ENCODE measurements around the gene TEX13B. TPM values are rescaled to one million over a fixed set of nuclear protein-coding genes. Genes with fewer than 3 reads are reported as not detected.

The TEX13B gene
- total and polyA plus RNA-seq, 4 donors: not detected

DNA sequence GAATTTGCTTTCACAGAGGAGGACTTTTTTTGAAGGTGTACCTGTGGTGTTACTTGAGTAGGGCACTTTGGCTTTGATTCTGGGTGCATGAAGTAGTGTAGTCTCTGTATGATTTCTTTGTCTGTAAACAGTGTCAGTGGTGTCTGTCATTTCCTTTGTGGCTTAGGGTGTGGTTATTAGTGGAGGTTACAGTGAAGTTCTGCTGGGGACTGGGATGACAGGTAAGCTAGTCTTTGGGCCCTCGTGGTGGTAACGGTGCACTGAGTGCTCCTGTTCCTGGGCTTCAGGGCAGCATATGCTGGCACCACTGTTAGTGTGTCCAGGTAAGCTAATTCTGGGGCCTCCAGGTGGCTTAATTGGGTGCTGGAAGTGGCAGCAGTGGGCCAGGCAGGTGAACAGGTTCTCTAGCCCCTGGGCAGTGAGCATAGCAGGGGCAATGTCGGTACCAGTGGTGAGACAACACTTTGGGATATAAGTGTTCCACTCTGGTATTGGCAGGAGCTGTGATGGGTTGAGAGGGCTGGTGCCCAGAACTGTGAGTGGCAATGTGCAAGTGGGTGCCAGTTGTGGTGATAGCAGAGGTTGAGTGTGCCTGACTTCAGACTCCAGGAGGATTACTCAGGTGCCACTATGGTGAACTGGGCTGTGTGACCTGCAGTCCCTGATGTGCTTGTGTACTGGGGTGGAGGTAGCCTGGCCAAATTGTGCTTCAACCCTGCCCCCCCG is 36.6 kb upstream of the TEX13B start:
- H3K36me3 ChIP-seq (ENCODE audit: control insufficient read depth in 4 of 4, insufficient read depth in 3 of 4, low read depth in 1 of 4, low read length in 3 of 4): no peaks in the 10 kb centered on the region
- no peak overlapping the region for H3K4me3 ChIP-seq (ENCODE audit: low read depth in 1 of 3, low read length in 3 of 3)
- DNase-seq (ENCODE audit: low spot score): no peak
- 88% methylated on average over 4 of the region's 4 CpGs for WGBS
- TF ChIP-seq YY1 (IDR thresholded peaks at IDR 0.05) (no peak), GABPA (IDR thresholded peaks at IDR 0.05 in 1 of 2, conservative IDR thresholded peaks at IDR 0.05 in 1 of 2) (no peak), RXRA (IDR thresholded peaks at IDR 0.05) (no peak), FOXA1 (IDR thresholded peaks at IDR 0.05) (no peak), HNF4G (IDR thresholded peaks at IDR 0.05) (no peak), RAD21 (IDR thresholded peaks at IDR 0.05) (no peak), TAF1 (conservative IDR thresholded peaks at IDR 0.05) (no peak), NR2F2 (IDR thresholded peaks at IDR 0.05) (no peak), JUND (IDR thresholded peaks at IDR 0.05) (no peak), FOXA2 (IDR thresholded peaks at IDR 0.05) (no peak), EGR1 (IDR thresholded peaks at IDR 0.05; ENCODE audit: low read depth in 2 of 2) (no peak), HNF4A (conservative IDR thresholded peaks at IDR 0.05) (no peak), SP1 (IDR thresholded peaks at IDR 0.05) (no peak)
- TF ChIP-seq, protein P1, sequence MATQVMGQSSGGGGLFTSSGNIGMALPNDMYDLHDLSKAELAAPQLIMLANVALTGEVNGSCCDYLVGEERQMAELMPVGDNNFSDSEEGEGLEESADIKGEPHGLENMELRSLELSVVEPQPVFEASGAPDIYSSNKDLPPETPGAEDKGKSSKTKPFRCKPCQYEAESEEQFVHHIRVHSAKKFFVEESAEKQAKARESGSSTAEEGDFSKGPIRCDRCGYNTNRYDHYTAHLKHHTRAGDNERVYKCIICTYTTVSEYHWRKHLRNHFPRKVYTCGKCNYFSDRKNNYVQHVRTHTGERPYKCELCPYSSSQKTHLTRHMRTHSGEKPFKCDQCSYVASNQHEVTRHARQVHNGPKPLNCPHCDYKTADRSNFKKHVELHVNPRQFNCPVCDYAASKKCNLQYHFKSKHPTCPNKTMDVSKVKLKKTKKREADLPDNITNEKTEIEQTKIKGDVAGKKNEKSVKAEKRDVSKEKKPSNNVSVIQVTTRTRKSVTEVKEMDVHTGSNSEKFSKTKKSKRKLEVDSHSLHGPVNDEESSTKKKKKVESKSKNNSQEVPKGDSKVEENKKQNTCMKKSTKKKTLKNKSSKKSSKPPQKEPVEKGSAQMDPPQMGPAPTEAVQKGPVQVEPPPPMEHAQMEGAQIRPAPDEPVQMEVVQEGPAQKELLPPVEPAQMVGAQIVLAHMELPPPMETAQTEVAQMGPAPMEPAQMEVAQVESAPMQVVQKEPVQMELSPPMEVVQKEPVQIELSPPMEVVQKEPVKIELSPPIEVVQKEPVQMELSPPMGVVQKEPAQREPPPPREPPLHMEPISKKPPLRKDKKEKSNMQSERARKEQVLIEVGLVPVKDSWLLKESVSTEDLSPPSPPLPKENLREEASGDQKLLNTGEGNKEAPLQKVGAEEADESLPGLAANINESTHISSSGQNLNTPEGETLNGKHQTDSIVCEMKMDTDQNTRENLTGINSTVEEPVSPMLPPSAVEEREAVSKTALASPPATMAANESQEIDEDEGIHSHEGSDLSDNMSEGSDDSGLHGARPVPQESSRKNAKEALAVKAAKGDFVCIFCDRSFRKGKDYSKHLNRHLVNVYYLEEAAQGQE (IDR thresholded peaks at IDR 0.05): no peak
- TF ChIP-seq, protein P2, sequence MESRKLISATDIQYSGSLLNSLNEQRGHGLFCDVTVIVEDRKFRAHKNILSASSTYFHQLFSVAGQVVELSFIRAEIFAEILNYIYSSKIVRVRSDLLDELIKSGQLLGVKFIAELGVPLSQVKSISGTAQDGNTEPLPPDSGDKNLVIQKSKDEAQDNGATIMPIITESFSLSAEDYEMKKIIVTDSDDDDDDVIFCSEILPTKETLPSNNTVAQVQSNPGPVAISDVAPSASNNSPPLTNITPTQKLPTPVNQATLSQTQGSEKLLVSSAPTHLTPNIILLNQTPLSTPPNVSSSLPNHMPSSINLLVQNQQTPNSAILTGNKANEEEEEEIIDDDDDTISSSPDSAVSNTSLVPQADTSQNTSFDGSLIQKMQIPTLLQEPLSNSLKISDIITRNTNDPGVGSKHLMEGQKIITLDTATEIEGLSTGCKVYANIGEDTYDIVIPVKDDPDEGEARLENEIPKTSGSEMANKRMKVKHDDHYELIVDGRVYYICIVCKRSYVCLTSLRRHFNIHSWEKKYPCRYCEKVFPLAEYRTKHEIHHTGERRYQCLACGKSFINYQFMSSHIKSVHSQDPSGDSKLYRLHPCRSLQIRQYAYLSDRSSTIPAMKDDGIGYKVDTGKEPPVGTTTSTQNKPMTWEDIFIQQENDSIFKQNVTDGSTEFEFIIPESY (IDR thresholded peaks at IDR 0.05): no peak
- TF ChIP-seq, protein P3, sequence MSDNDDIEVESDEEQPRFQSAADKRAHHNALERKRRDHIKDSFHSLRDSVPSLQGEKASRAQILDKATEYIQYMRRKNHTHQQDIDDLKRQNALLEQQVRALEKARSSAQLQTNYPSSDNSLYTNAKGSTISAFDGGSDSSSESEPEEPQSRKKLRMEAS (IDR thresholded peaks at IDR 0.05): no peak
- TF ChIP-seq, protein P4, sequence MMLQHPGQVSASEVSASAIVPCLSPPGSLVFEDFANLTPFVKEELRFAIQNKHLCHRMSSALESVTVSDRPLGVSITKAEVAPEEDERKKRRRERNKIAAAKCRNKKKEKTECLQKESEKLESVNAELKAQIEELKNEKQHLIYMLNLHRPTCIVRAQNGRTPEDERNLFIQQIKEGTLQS (IDR thresholded peaks at IDR 0.05): no peak
- TF ChIP-seq, protein P5, sequence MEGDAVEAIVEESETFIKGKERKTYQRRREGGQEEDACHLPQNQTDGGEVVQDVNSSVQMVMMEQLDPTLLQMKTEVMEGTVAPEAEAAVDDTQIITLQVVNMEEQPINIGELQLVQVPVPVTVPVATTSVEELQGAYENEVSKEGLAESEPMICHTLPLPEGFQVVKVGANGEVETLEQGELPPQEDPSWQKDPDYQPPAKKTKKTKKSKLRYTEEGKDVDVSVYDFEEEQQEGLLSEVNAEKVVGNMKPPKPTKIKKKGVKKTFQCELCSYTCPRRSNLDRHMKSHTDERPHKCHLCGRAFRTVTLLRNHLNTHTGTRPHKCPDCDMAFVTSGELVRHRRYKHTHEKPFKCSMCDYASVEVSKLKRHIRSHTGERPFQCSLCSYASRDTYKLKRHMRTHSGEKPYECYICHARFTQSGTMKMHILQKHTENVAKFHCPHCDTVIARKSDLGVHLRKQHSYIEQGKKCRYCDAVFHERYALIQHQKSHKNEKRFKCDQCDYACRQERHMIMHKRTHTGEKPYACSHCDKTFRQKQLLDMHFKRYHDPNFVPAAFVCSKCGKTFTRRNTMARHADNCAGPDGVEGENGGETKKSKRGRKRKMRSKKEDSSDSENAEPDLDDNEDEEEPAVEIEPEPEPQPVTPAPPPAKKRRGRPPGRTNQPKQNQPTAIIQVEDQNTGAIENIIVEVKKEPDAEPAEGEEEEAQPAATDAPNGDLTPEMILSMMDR (IDR thresholded peaks at IDR 0.05; ENCODE audit: low read depth, low read length, missing input control): no peak
- H3K4me1 ChIP-seq (ENCODE audit: control insufficient read depth in 4 of 4, insufficient read depth in 4 of 4, low read length in 3 of 4): no peaks in the 10 kb centered on the region
- no peak overlapping the region for H3K9ac ChIP-seq (ENCODE audit: low read depth in 1 of 2, low read length in 2 of 2)
- H3K27ac ChIP-seq (ENCODE audit: low read depth in 1 of 2, low read length in 2 of 2): no peak overlapping the region
- peaks cover 0 to 8% (median 0%) of the 10 kb centered on the region in 4 donors for H3K27me3 ChIP-seq (ENCODE audit: control insufficient read depth in 4 of 4, insufficient read depth in 4 of 4, low read length in 3 of 4)
- H3K9me3 ChIP-seq (ENCODE audit: control insufficient read depth in 4 of 4, low read length in 3 of 4): no peaks in the 10 kb centered on the region

Data from liver (tissue), 9 donors.